Measurements from ENCODE around the gene OR5L1. TPM values are rescaled to one million over a fixed set of nuclear protein-coding genes. Genes with fewer than 3 reads are reported as not detected.

The OR5L1 gene
- total RNA-seq, 1 donor, result not detected

- Histone ChIP-seq H3K4me1 (ENCODE audit: insufficient read depth, low read length) (no peaks in the 10 kb centered on the region), H3K9me3 (ENCODE audit: low read depth, low read length) (peaks cover 6% of the 10 kb centered on the region), H3K27me3 (ENCODE audit: insufficient read depth, low read length) (no peaks in the 10 kb centered on the region), H3K4me3 (ENCODE audit: insufficient read depth, low read length) (no peak within 1 kb of the TSS), H2AFZ (ENCODE audit: low read length) (no peak within 1 kb of the TSS), H3K36me3 (ENCODE audit: insufficient read depth, low read length) (no peaks in the 10 kb centered on the region), H3K79me2 (ENCODE audit: insufficient read depth, low read length) (no peaks in the 10 kb centered on the region), H3K27ac (ENCODE audit: low read depth, low read length) (no peak within 1 kb of the TSS), H3K4me2 (ENCODE audit: insufficient read depth, low read length) (no peak within 1 kb of the TSS), H4K20me1 (ENCODE audit: insufficient read depth, low read length) (no peaks in the 10 kb centered on the region)
- TF ChIP-seq CTCF (IDR thresholded peaks at IDR 0.05; ENCODE audit: extremely low read depth, low read depth, low read length), result no peak
- DNase-seq (ENCODE audit: insufficient read length, low spot score, missing footprints), result no peak
Measured at GRCh38 chr11:55795256-55795655, 15.9 kb upstream of the OR5L1 start, which contains the start of gene OR5D14. Gene OR5D14, plus strand, starts transcription at chr11:55795556. Its CDS starts 0 bp downstream, at chr11:55795556.

GRCh38 chr11:55806248-55806647 lies 4.9 kb upstream of the OR5L1 start:
- Histone ChIP-seq H3K9me3 (ENCODE audit: low read depth, low read length) (no peaks in the 10 kb centered on the region), H3K27ac (ENCODE audit: low read depth, low read length) (no peak overlapping the region), H3K4me2 (ENCODE audit: insufficient read depth, low read length) (no peak overlapping the region), H2AFZ (ENCODE audit: low read length) (no peak overlapping the region), H3K27me3 (ENCODE audit: insufficient read depth, low read length) (no peaks in the 10 kb centered on the region), H3K4me1 (ENCODE audit: insufficient read depth, low read length) (no peaks in the 10 kb centered on the region), H3K36me3 (ENCODE audit: insufficient read depth, low read length) (no peaks in the 10 kb centered on the region), H3K79me2 (ENCODE audit: insufficient read depth, low read length) (no peaks in the 10 kb centered on the region), H3K4me3 (ENCODE audit: insufficient read depth, low read length) (no peak overlapping the region), H4K20me1 (ENCODE audit: insufficient read depth, low read length) (no peaks in the 10 kb centered on the region)
- no peak for DNase-seq (ENCODE audit: insufficient read length, low spot score, missing footprints)
- TF ChIP-seq CTCF (IDR thresholded peaks at IDR 0.05; ENCODE audit: extremely low read depth, low read depth, low read length), result no peak

- no peak for DNase-seq (ENCODE audit: insufficient read length, low spot score, missing footprints)
- H3K4me2 ChIP-seq (ENCODE audit: insufficient read depth, low read length), result no peak within 1 kb of the TSS
- TF ChIP-seq CTCF (IDR thresholded peaks at IDR 0.05; ENCODE audit: extremely low read depth, low read depth, low read length), result no peak
- H4K20me1 ChIP-seq (ENCODE audit: insufficient read depth, low read length), result no peaks in the 10 kb centered on the region
- H3K4me1 ChIP-seq (ENCODE audit: insufficient read depth, low read length), result no peaks in the 10 kb centered on the region
- no peaks in the 10 kb centered on the region for H3K79me2 ChIP-seq (ENCODE audit: insufficient read depth, low read length)
- no peaks in the 10 kb centered on the region for H3K27me3 ChIP-seq (ENCODE audit: insufficient read depth, low read length)
- H3K36me3 ChIP-seq (ENCODE audit: insufficient read depth, low read length), result no peaks in the 10 kb centered on the region
- H2AFZ ChIP-seq (ENCODE audit: low read length), result no peak within 1 kb of the TSS
- no peak within 1 kb of the TSS for H3K4me3 ChIP-seq (ENCODE audit: insufficient read depth, low read length)
- peaks cover 4% of the 10 kb centered on the region for H3K9me3 ChIP-seq (ENCODE audit: low read depth, low read length)
- no peak within 1 kb of the TSS for H3K27ac ChIP-seq (ENCODE audit: low read depth, low read length)
Measured at GRCh38 chr11:55819330-55819729, 8.2 kb downstream of the OR5L1 start, which contains the start of gene OR5D18. Gene OR5D18, plus strand, starts transcription at chr11:55819630. Its CDS starts 0 bp downstream, at chr11:55819630.

- no peaks in the 10 kb centered on the region for H3K36me3 ChIP-seq (ENCODE audit: insufficient read depth, low read length)
- H3K4me2 ChIP-seq (ENCODE audit: insufficient read depth, low read length), result no peak within 1 kb of the TSS
- no peaks in the 10 kb centered on the region for H3K9me3 ChIP-seq (ENCODE audit: low read depth, low read length)
- no peak for DNase-seq (ENCODE audit: insufficient read length, low spot score, missing footprints)
- TF ChIP-seq CTCF (IDR thresholded peaks at IDR 0.05; ENCODE audit: extremely low read depth, low read depth, low read length), result no peak
- no peaks in the 10 kb centered on the region for H3K4me1 ChIP-seq (ENCODE audit: insufficient read depth, low read length)
- H3K79me2 ChIP-seq (ENCODE audit: insufficient read depth, low read length), result no peaks in the 10 kb centered on the region
- H3K27me3 ChIP-seq (ENCODE audit: insufficient read depth, low read length), result no peaks in the 10 kb centered on the region
- H3K4me3 ChIP-seq (ENCODE audit: insufficient read depth, low read length), result no peak within 1 kb of the TSS
- no peaks in the 10 kb centered on the region for H4K20me1 ChIP-seq (ENCODE audit: insufficient read depth, low read length)
- H2AFZ ChIP-seq (ENCODE audit: low read length), result no peak within 1 kb of the TSS
- H3K27ac ChIP-seq (ENCODE audit: low read depth, low read length), result no peak within 1 kb of the TSS
Measured at GRCh38 chr11:55826919-55827318, 15.8 kb downstream of the OR5L1 start, which contains the start of gene OR5L2. Gene OR5L2, plus strand, starts transcription at chr11:55827219. Its CDS starts 0 bp downstream, at chr11:55827219.

All from osteoblast (primary cell).